Bronchial epithelial cell (primary cell): Measurements from ENCODE around the gene ABCF3. TPM values are rescaled to one million over a fixed set of nuclear protein-coding genes. Genes with fewer than 3 reads are reported as not detected.

Experiments used
- DNase-seq: peaks from one replicate; pipeline ENCODE4 v3.0.0-alpha.2; 2010; ENCODE audit warnings: low read depth
- FAIRE-seq: peaks from 2 replicates; lab custom pipeline; 2011; peaks lifted over from hg19 to GRCh38; lab: Jason Lieb, UNC
- H3K27me3 ChIP-seq: 2 replicates; pipeline ENCODE4 v1.5.1; 2011; ENCODE audit warnings: low read length; ENCODE audit not compliant: control insufficient read depth, insufficient read depth
- H3K36me3 ChIP-seq: 2 replicates; pipeline ENCODE4 v1.5.1; 2011; ENCODE audit warnings: low read length; ENCODE audit not compliant: control insufficient read depth, insufficient read depth
- H3K4me3 ChIP-seq: 2 replicates; pipeline ENCODE4 v1.5.1; 2011; ENCODE audit warnings: mild to moderate bottlenecking, low read depth, low read length, control low read depth
- total RNA-seq: library from RNA; depleted of rRNA; stranded (reverse); fragments of >200 nt; gene quantifications from 2 replicates; pipeline ENCODE4 v1.2.1, GENCODE V29; 2014
- TF ChIP-seq, protein P1 (sequence below): IDR thresholded peaks from 2 replicates; pipeline ENCODE4 v1.5.1; 2011; ENCODE audit warnings: mild to moderate bottlenecking, moderate library complexity, low read length, control low read depth, inconsistent platforms; ENCODE audit not compliant: insufficient read depth, severe bottlenecking

Gene ABCF3
- total RNA-seq, 1 donor from 2014 or later = 40.0 TPM

- H3K4me3 ChIP-seq = no peak overlapping the region
- no peaks in the 10 kb centered on the region for H3K27me3 ChIP-seq
- no peak for FAIRE-seq
- peak; percentile 49 for DNase-seq
- TF ChIP-seq, protein P1, sequence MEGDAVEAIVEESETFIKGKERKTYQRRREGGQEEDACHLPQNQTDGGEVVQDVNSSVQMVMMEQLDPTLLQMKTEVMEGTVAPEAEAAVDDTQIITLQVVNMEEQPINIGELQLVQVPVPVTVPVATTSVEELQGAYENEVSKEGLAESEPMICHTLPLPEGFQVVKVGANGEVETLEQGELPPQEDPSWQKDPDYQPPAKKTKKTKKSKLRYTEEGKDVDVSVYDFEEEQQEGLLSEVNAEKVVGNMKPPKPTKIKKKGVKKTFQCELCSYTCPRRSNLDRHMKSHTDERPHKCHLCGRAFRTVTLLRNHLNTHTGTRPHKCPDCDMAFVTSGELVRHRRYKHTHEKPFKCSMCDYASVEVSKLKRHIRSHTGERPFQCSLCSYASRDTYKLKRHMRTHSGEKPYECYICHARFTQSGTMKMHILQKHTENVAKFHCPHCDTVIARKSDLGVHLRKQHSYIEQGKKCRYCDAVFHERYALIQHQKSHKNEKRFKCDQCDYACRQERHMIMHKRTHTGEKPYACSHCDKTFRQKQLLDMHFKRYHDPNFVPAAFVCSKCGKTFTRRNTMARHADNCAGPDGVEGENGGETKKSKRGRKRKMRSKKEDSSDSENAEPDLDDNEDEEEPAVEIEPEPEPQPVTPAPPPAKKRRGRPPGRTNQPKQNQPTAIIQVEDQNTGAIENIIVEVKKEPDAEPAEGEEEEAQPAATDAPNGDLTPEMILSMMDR = no peak
- peaks cover 30% of the 10 kb centered on the region for H3K36me3 ChIP-seq
Measured at GRCh38 chr3:184168363-184169120, 17.5 kb upstream of the ABCF3 start.

DNA sequence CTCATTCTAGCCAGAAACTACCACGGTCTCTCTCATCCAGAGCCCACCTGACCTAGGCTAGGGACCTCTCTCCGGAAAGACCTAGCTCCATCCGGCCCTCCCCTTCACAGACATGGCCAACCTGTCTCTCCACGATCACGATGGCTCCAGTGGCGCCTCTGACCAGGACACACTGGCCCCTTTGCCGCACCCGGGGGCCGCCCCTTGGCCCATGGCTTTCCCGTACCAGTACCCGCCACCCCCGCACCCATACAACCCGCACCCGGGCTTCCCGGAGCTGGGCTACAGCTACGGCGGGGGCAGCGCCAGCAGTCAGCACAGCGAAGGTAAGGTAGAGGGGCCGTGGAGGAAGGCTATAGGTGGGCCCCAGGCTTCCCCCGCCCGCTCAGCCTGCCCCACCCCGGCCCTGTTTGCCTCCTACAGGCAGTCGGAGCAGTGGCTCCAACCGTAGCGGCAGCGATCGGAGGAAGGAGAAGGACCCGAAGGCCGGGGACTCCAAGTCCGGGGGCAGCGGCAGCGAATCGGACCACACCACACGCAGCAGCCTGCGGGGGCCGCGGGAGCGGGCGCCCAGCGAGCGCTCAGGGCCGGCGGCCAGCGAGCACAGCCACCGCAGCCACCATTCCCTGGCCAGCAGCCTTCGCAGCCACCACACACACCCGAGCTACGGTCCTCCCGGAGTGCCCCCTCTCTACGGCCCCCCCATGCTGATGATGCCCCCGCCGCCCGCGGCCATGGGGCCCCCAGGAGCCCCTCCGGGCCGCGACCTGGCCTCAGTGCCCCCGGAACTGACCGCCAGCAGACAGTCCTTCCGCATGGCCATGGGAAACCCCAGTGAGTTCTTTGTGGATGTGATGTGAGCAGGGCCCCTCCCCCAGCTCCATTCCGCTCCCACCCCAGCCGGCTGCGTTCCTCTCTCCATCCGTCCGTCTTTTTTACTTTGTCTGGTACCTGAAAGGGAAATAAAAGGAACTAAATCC lies 15.8 kb upstream of the ABCF3 start:
- FAIRE-seq (no peak), DNase-seq (no peak)
- Histone ChIP-seq H3K27me3 (no peaks in the 10 kb centered on the region), H3K4me3 (no peak overlapping the region), H3K36me3 (peaks cover 22% of the 10 kb centered on the region)
- TF ChIP-seq, protein P1 = no peak

DNA sequence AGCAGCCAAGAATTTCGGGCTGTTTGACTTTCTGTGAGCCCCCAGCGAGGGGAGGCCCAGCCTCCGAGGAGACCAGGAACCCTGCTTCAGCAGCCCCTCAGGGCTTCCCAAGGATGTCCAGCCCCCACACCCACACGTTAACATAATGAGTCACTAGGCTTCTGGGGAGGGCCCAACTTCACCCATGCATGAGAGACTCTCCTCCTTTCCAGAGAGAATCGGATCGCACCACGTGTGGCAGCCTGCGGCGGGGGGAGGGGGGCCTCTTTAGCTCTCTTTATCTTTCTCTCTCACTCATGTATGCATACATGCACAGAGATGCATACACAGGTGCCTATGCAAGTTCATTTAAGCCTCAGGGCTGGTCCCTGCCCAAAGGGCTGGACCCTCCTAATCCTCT lies 14.4 kb upstream of the ABCF3 start:
- Histone ChIP-seq H3K36me3 (peaks cover 10% of the 10 kb centered on the region), H3K27me3 (no peaks in the 10 kb centered on the region), H3K4me3 (no peak overlapping the region)
- FAIRE-seq (no peak), DNase-seq (peak; percentile 59)
- TF ChIP-seq, protein P1 = no peak

GRCh38 chr3:184172681-184173373 lies 13.2 kb upstream of the ABCF3 start:
- no peak for FAIRE-seq
- no peaks in the 10 kb centered on the region for H3K27me3 ChIP-seq
- no peak overlapping the region for H3K4me3 ChIP-seq
- TF ChIP-seq, protein P1 = no peak
- H3K36me3 ChIP-seq = peaks cover 15% of the 10 kb centered on the region
- peak; percentile 62 for DNase-seq

GRCh38 chr3:184173374-184173722 lies 12.7 kb upstream of the ABCF3 start:
- FAIRE-seq (no peak), DNase-seq (no peak)
- Histone ChIP-seq H3K36me3 (peaks cover 18% of the 10 kb centered on the region), H3K27me3 (no peaks in the 10 kb centered on the region), H3K4me3 (no peak overlapping the region)
- TF ChIP-seq, protein P1 = no peak
